Measurements from ENCODE around the gene FLNB. TPM values are rescaled to one million over a fixed set of nuclear protein-coding genes. Genes with fewer than 3 reads are reported as not detected.
"Not testable (repeated sequence)": the region's sequence is repeated elsewhere in the genome, so short reads cannot be mapped to it uniquely, and the experiment has no call there.

The FLNB gene
- total RNA-seq, 1 donor from 2014 or later, result 328 TPM

DNA sequence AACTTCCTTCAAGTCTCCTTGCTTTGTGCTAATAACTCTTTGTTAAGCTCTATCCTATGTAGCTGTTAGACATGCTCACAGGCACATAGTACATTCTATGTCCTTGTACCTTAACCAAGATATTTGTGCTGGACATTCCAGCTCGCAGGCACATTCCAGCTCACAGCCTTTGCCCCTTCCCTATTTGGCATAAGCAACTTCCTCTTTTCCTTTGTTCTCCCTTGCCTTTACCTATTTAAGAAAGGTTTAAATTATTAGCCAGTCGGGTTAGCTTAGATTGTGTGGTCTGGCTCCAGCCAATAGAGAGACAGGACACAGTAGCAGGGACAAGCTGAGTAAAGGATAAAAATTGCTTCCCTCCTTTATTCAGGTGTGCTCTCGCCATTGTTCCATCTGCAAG is 193.2 kb downstream of the FLNB start:
- not testable (repeated sequence) for DNase-seq (ENCODE audit: low read depth in 2 of 2)

DNA sequence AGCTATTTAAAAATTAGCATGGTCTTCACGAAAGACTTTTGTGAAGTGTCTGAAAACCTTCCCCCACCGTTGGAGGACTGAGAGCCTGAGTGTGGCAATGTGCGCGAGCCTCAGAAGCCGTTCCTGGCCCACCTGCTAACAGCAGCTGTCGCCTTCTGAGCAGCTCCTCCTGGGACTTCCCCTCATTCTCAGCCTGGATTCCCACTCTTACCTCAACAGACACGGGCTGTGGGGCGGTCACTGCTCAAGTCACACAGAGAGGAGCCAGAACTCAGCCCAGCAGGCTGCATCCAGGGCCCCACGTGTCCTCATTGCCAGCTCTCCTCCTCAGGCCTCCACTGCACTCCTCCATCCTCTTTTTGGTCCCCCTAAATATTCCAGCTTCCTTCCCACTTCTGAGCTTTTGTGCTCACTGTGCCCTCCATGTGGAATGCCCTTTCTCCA is 194.7 kb downstream of the FLNB start:
- no peak for DNase-seq (ENCODE audit: low read depth in 2 of 2)

DNA sequence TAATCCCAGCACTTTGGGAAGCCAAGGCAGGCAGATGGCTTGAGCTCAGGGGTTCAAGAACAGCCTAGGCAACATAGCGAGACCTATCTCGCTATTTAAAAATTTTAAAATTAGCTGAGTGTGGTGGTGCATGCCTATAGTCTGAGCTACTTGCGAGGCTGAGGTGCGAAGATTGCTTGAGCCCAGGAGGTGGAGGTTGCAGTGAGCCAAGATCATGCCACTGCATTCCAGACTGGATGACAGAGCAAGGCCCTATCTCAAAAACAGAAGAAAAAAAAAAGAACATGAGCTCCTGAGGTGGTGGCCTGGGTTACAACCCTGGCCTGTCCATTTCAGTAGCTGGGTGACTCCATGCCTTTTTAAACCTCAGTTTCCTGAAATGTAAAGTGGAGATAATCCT is 195.3 kb downstream of the FLNB start:
- no peak for DNase-seq (ENCODE audit: low read depth in 2 of 2)

DNA sequence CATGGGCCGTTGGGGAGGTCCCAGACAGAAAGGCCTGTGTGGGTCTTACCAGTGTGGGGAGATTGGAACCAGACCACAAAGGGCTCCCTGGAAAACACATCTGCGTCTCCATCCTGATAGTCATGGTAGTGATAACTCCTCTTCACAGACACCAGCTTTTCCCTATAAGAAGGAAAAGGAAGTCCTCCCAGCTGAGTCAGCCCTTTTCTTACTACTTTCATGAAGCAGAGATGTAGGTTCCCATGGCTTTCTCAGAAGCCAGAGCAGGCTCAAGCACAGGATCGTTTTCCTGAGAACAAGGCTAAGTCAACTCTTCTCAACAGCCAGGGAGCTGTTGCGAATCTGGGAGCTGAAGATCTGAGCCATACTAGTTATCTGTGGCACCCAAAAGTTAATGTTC is 196.5 kb downstream of the FLNB start:
- DNase-seq (ENCODE audit: low read depth in 2 of 2), result no peak

DNA sequence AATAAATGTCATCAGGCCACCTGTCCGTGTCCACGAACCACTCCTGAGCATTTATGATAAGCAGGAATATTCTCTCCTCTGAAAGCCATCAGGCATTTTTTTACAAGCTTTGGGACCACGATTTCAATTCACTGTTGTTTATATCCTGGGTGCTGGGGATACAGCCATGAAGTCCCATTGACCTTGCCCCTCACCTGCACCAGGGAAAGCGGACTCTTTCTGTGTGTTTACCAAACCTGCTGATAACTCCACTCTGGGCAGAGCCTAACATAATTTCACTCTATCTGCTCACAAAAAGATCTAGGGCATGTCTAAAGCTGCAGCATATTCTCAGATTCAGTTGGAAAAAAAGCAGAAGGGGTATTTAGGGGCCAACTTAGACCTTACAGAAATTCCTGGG is 197.8 kb downstream of the FLNB start:
- DNase-seq (ENCODE audit: low read depth in 2 of 2), result no peak

DNA sequence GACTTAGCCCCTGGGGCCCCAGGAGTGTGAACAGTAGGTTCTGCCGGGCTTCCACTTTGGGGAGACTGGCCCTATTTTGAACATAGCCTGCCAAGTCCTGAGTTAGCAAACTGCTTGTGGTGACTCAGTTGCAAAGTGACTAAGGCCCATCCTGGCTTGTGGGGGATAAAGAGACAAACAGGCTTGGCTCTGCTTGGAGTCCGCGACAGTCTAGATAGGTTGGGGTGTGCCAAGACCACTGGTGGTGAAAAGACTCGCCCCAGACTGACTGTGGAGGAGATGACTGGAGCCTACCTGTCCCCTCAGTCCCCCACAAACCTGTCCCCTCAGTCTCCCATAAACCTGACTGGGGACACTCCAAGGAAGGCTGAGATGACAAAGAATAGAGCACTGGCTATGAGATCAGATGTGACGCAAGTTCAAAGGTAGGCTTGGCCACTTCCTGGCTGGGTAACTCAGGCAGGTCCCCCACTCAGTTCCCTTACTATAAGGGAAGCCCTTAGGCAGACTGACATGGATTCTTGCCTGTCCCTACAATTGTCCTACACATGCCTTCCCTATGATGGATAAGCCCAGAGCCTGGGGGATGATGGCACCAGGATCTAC is 198.3 kb downstream of the FLNB start:
- DNase-seq (ENCODE audit: low read depth in 2 of 2), result peak in 1 of 2 donors; percentile 61

DNA sequence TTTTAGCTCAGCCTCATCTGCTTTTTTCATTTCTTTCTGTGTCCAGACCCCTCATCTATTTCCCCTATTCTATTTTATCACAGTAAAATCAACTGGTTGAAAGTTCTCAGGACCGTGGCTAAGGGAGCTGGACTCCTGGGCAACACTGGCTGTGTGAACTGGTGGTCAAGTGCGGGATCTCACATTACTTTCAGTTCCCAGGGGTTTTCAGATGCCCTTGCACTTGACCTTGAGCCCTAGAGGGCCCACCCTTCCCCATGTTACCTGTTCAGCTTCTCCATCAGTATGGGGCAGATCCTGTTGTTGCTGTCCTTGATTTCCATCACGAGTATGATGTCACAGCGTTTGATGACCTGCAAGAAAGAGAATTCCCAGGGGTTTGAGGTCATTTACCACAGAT is 199.7 kb downstream of the FLNB start:
- DNase-seq (ENCODE audit: low read depth in 2 of 2), result no peak

DNA sequence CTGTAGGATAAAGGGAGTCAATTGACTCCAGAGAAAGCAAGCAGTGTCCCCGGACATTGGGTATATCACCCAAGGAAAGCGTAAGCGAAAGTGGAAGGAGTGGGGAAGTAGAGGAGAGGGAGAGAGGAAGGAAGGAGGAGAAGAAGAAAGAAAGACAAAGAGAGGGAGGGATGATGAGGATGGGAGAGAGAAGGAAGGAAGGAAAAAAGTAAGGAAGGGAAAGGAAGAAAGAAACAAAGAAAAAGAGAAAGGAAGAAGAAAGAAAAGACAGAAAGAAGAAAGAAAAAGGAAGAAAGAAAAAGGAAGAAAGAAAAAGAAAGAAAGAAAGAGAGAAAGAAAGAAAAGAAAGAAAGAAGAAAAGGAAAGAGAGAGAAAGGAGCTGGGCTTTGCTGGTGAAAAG is 201.7 kb downstream of the FLNB start:
- DNase-seq (ENCODE audit: low read depth in 2 of 2), result no peak

DNA sequence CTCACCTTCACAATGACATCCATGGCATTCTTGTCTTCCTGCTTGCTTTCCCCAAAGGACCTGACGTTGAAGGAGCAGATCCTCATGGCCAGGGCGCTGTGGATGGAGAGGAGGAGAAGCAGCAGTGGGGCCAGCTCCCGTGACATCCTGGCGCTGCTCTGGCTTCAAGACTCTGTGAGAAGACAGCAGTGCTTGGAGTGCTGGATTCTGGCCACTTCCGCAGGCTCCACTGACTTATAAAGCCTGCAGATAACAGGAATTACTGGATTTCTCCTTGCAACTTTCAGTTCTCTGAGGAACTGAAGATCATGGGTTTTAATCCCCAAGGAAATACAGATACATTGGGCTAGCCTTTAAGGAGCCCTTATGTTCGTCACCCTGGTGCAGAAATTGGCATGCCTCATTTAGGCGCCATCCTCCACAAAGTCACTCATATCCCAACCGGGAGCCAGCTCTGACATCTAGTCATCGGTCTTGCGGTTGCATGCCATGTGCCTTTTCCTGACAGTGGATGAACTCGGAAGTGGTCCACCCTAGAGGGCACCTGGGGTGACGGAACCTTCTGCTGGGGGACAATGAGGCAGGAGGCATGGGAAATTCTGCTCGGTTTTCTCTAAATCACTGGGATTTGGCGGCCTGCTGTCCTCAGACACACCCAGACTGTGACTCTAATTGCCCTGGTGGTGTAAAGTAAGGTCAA is 202.7 kb downstream of the FLNB start, which contains the start of gene DNASE1L3:
Gene DNASE1L3 (minus strand): TSS at position 212 of the 700 bp plus-strand sequence. CDS start 66 bp downstream, at position 146.
- peak; percentile 43 to 53 for DNase-seq (ENCODE audit: low read depth in 2 of 2)

DNA sequence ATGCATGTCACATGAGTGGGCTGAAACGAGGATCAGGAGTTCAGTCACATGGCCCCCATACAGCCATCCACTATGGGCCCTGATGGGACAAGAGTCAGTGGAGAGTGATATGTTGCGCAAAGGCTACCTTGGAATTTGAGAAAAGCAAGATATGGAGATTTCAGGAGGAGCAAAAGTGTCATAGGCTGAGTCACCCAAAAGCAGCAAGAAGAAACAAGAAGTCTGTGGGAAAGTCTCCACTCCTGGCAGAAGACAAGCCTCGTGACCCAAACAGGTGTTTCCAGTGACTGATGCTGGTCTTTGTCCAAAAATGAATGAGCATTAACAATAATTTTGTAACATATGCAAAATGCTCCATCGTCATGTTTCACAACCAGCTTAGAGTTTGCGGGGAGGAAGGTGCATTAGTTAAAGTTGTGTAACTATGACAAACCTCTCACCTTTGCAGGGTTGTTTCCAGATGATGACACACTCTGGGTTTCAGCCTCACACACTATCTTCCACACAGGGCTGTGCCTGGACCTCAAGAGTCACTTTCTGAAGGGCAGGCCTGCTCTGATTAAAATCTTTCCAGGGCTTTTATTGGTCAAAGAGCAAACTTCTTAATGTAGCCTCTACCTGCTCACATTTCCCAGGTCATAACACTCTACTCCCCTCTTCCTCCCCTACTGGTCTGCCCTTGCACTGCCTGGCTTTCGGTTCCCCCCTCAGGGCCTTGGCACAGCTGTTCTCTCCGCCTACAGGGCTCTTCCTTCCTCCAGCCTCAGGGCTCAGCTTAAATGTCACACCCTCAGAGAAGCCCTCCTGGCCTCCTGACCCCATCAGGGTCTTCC is 206.5 kb downstream of the FLNB start:
- DNase-seq (ENCODE audit: low read depth in 2 of 2), result peak in 1 of 2 donors; percentile 46

DNA sequence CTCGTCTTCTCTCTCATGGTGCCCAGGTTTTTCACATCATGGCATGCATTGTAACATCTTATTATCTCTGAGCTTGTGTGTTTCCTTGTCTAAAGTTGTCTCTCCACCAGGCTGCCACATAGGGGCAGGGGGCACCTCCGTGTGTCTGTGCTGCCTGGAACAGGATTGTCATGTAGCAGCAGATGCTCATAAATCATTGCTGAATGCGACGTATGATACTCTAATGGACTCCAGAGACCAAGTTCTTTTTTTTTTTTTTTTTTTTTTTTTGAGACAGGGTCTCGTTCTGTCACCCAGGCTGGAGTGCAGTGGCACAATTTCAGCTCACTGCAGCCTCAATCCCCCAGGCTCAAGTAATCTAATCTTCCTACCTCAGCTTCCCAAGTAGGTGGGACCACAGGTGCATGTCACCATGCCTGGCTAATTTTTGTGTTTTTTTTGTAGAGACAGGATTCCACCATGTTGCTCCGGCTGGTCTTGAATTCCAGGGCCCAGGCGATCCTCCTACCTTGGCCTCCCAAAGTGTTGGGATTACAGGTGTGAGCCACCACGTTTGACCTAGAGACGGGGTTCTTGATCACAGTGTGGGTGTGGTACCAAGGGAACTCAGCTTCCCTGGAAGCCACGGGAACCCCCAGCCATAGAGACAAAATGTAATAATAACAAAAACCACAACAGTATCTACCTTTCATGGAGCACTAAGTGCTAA is 207.2 kb downstream of the FLNB start:
- DNase-seq (ENCODE audit: low read depth in 2 of 2), result no peak

DNA sequence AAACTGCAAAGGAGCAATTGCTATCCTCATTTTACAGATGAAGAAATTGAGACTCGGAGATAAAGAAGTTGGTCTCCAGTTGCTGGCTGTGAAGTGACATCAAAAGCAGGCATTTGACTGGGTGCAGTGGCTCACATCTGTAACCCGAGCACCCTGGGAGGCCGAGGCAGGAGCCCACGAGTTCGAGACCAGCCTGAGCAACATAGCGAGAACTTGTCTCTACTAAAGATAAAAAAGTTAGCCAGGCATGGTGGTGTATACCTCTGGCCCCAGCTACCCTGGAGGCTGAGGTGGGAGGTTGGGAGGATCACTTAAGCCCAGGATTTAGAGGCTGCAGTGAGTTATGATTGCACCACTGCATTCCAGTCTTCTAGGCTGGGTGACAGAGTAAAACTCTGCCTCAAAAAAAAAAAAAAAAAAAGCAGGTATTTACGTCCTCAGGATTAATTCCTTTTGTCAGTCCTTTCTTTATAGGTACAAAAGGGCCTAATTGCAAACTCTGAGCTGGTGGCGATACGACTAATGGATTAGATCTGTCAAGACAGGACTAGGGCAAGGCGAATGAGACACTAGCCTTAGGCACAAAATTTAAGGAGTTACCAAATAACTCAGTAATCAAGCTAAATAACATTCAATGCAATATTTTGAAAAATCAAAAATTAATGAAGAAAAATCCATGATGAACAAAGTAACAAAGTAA is 208.4 kb downstream of the FLNB start:
- no peak for DNase-seq (ENCODE audit: low read depth in 2 of 2)

DNA sequence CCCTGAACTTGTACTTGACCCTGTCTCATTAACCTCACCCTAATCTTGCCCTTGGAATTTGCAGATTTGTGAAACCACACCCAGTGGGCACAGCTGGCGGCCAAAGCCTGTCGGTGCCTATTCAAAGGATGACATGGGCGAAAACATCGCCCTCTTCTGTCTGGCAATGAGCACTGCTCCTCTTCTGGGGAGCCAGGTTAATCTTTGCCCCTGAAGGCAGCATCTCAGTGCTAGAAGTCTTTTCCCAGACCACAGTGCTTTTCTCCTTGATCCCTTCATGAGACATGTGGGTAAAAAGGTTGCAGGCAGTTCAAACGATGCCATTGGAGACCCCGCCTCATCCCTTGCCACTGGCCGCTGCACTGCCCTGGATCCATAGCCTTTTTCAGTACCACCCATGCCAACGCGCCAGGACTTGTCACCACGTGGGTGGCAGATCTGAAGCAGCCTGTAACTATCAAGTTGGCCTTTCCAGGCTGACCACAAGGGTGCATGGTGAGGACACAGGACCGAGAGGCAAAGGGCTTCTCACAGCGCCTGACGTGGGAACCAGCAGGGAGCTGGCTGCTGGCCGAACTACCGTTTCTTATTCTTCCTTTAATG is 209.1 kb downstream of the FLNB start:
- peak; percentile 76 to 83 for DNase-seq (ENCODE audit: low read depth in 2 of 2)

DNA sequence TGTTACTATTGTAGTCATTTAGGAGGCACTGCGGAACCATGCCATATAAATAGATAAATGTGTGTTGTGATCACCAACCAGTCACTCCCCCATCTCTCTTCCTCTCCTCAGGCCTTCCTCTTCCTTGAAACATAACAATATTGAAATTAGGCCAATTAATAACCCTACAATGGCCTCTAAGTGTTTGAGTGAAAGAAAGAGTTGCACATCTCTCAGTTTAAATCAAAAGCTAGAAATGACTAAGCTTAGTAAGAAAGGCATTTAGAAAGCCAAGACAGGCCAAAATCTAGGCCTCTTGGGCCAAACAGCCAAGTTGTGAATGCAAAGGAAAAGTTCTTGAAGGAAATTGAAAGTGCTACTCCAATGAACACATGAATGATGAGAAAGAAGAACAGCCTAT is 210.7 kb downstream of the FLNB start:
- no peak for DNase-seq (ENCODE audit: low read depth in 2 of 2)

Other genes starting within 250 kb of the FLNB start
- gene DNASE1L3, start 202.6 kb downstream of the FLNB start, total RNA-seq, result 3.1 and 5.0 TPM in 2 replicates
- 11.6 and 35.1 TPM in 2 replicates for gene ABHD6, start 229.4 kb downstream of the FLNB start, total RNA-seq